ENCODE measurements around the gene FXYD3. TPM values are rescaled to one million over a fixed set of nuclear protein-coding genes. Genes with fewer than 3 reads are reported as not detected.
A peak's percentile ranks its signal among the peaks of the same experiment; 100 is the strongest.

Gene FXYD3
- total and polyA plus RNA-seq, 2 of the 13 experiments (the other 11 are each of a cell fraction or from before 2014, with no cell fraction given): 4.9 TPM; not detected in 1

- TF ChIP-seq ZBTB40 (IDR thresholded peaks at IDR 0.05) (no peak), ZBTB40 (CRISPR knock-in tag; IDR thresholded peaks at IDR 0.05) (0 out of 2 replicates have a peak, but pooled peaks have one; percentile 43), ZNF432 (CRISPR knock-in tag; IDR thresholded peaks at IDR 0.05; ENCODE audit: borderline replicate concordance) (no peak), AHDC1 (CRISPR knock-in tag; IDR thresholded peaks at IDR 0.05; ENCODE audit: borderline replicate concordance) (peak; percentile 74; the same call in 1 of the 2 replicates), ZNF770 (CRISPR knock-in tag; IDR thresholded peaks at IDR 0.05) (no peak), MED8 (CRISPR knock-in tag; IDR thresholded peaks at IDR 0.05; ENCODE audit: insufficient replicate concordance) (peak; percentile 75), ZNF629 (CRISPR knock-in tag; conservative IDR thresholded peaks at IDR 0.05) (peak; percentile 67), TBX2 (CRISPR knock-in tag; IDR thresholded peaks at IDR 0.05; ENCODE audit: borderline replicate concordance) (peak; percentile 78), KLF12 (CRISPR knock-in tag; IDR thresholded peaks at IDR 0.05; ENCODE audit: borderline replicate concordance) (0 out of 2 replicates have a peak, but pooled peaks have one; percentile 11), ZBTB7B (CRISPR knock-in tag; IDR thresholded peaks at IDR 0.05) (peak; percentile 64; the same call in 1 of the 2 replicates)
Measured at GRCh38 chr19:35130761-35131720, 15.4 kb downstream of the FXYD3 start (continued).
